ENCODE results near the gene MIA2.

Gene MIA2

GRCh38 chr14:39432619-39433451 is 199.1 kb downstream of the MIA2 start:
- no peak for TF ChIP-seq CTCF (IDR thresholded peaks at IDR 0.05; ENCODE audit: low read depth, low read length)
- DNase-seq (ENCODE audit: low read depth in 2 of 2), result peak; percentile 78 to 83
- H3K4me3 ChIP-seq (replicated peaks in 1 of 2; ENCODE audit: low read depth in 2 of 2, low read length in 2 of 2), result peak overlapping the region; percentile 70 to 79

- DNase-seq (ENCODE audit: low read depth in 2 of 2), result no peak
- no peak for TF ChIP-seq CTCF (IDR thresholded peaks at IDR 0.05; ENCODE audit: low read depth, low read length)
- H3K4me3 ChIP-seq (replicated peaks in 1 of 2; ENCODE audit: low read depth in 2 of 2, low read length in 2 of 2), result peak overlapping the region; percentile 70 to 79
Measured at GRCh38 chr14:39433452-39433813, 199.7 kb downstream of the MIA2 start.

- no peak overlapping the region for H3K4me3 ChIP-seq (replicated peaks in 1 of 2; ENCODE audit: low read depth in 2 of 2, low read length in 2 of 2)
- TF ChIP-seq CTCF (IDR thresholded peaks at IDR 0.05; ENCODE audit: low read depth, low read length), result no peak
- DNase-seq (ENCODE audit: low read depth in 2 of 2), result peak in 1 of 2 donors; percentile 23
Measured at GRCh38 chr14:39434401-39434800, 200.7 kb downstream of the MIA2 start.

GRCh38 chr14:39435241-39435640 is 201.5 kb downstream of the MIA2 start:
- TF ChIP-seq CTCF (IDR thresholded peaks at IDR 0.05; ENCODE audit: low read depth, low read length), result no peak
- DNase-seq (ENCODE audit: low read depth in 2 of 2), result no peak
- H3K4me3 ChIP-seq (replicated peaks in 1 of 2; ENCODE audit: low read depth in 2 of 2, low read length in 2 of 2), result no peak overlapping the region

Measured in cardiac fibroblast (primary cell).